Measurements from ENCODE around the gene DHTKD1.

DNA sequence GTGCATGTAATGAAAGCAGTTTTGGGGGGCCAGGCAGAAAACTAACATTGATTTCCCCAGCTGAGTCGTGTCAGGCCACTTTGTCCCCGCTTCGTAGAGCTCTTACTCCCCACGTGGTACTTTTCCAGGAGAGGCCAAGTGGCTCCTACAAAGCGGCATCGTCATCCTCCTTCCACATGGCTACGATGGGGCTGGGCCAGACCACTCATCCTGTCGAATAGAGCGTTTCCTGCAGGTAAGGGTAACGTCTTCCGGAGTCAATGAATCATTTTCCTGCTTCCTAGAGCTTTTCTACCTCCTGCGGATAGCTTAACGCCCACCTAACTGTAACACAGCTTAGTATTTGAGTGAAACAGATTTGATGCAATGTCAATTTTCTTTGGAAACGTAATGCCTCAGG lies 39.0 kb downstream of the DHTKD1 start:
- TF ChIP-seq, protein P1, sequence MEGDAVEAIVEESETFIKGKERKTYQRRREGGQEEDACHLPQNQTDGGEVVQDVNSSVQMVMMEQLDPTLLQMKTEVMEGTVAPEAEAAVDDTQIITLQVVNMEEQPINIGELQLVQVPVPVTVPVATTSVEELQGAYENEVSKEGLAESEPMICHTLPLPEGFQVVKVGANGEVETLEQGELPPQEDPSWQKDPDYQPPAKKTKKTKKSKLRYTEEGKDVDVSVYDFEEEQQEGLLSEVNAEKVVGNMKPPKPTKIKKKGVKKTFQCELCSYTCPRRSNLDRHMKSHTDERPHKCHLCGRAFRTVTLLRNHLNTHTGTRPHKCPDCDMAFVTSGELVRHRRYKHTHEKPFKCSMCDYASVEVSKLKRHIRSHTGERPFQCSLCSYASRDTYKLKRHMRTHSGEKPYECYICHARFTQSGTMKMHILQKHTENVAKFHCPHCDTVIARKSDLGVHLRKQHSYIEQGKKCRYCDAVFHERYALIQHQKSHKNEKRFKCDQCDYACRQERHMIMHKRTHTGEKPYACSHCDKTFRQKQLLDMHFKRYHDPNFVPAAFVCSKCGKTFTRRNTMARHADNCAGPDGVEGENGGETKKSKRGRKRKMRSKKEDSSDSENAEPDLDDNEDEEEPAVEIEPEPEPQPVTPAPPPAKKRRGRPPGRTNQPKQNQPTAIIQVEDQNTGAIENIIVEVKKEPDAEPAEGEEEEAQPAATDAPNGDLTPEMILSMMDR (IDR thresholded peaks at IDR 0.05): no peak
- no peak for TF ChIP-seq POLR2A (IDR thresholded peaks at IDR 0.05)
